Ramos (cell line): ENCODE data around the gene NFE2L1.

Experiments used
- in situ Hi-C: fragments of 300-500 bp; cut with MboI; formaldehyde crosslinking; loops from one replicate; pipeline ENCODE4 v1.14.3; 2022; ENCODE audit warnings: low sequenced_read_pairs; ENCODE audit not compliant: unreplicated experiment

NFE2L1 gene

GRCh38 chr17:48045316-48046001, 2.7 kb upstream of the NFE2L1 start:
- in situ Hi-C loops = no loop called here

GRCh38 chr17:48046296-48046695, 1.9 kb upstream of the NFE2L1 start:
- in situ Hi-C loops = no loop called here

GRCh38 chr17:48047113-48047740, 932 bp upstream of the NFE2L1 start:
- in situ Hi-C loops = no loop called here

- in situ Hi-C loops = no loop called here
These were observed 396 bp downstream of the NFE2L1 start for GRCh38 chr17:48048384-48049126.

- in situ Hi-C loops = no loop called here
These were observed 3.1 kb downstream of the NFE2L1 start for GRCh38 chr17:48051283-48051682.

GRCh38 chr17:48051706-48052486, 3.7 kb downstream of the NFE2L1 start:
- in situ Hi-C loops = no loop called here

- in situ Hi-C loops = no loop called here
These were observed 5.0 kb downstream of the NFE2L1 start for GRCh38 chr17:48052956-48053757.

- in situ Hi-C loops = no loop called here
These were observed 5.6 kb downstream of the NFE2L1 start for GRCh38 chr17:48053758-48054237.

GRCh38 chr17:48054238-48055185, 6.4 kb downstream of the NFE2L1 start:
- in situ Hi-C loops = no loop called here

GRCh38 chr17:48055531-48056245, 7.5 kb downstream of the NFE2L1 start:
- in situ Hi-C loops = no loop called here

- in situ Hi-C loops = no loop called here
These were observed 8.1 kb downstream of the NFE2L1 start for GRCh38 chr17:48056246-48056745.

GRCh38 chr17:48056879-48057278, 8.7 kb downstream of the NFE2L1 start:
- in situ Hi-C loops = no loop called here

GRCh38 chr17:48057626-48058025, 9.5 kb downstream of the NFE2L1 start:
- in situ Hi-C loops = no loop called here

GRCh38 chr17:48058393-48059124, 10.4 kb downstream of the NFE2L1 start:
- in situ Hi-C loops = no loop called here

- in situ Hi-C loops = no loop called here
These were observed 11.0 kb downstream of the NFE2L1 start for GRCh38 chr17:48059125-48059668.

- in situ Hi-C loops = no loop called here
These were observed 12.1 kb downstream of the NFE2L1 start for GRCh38 chr17:48060249-48060648.

- in situ Hi-C loops = no loop called here
These were observed 14.1 kb downstream of the NFE2L1 start for GRCh38 chr17:48062273-48062672.
